PC-3 (cell line): ENCODE measurements around the gene RGS12. TPM values are rescaled to one million over a fixed set of nuclear protein-coding genes. Genes with fewer than 3 reads are reported as not detected.
A peak's percentile ranks its signal among the peaks of the same experiment; 100 is the strongest.

ENCODE experiments used
- ATAC-seq: fragments of 200-7000 bp; cut with Tn5 transposase; 2 replicates; pipeline ENCODE4 v1.9.1; 2020; ENCODE audit warnings: mild to moderate bottlenecking, moderate library complexity
- BruUV-seq: library from RNA; stranded (reverse); fragments of 400-500 nt; replicated peaks from 2 replicates; lab custom pipeline; 2021; lab: Mats Ljungman, UMichigan
- CTCF ChIA-PET: fragments of 300-600 bp; sonication (Branson Sonifier 250); formaldehyde crosslinking; loops from one replicate; lab custom pipeline; 2022; ENCODE audit warnings: antibody characterized with exemption; lab: Charles Lee
- POLR2A ChIA-PET: fragments of 300-600 bp; sonication (Branson Sonifier 250); formaldehyde crosslinking; loops from one replicate; lab custom pipeline; 2022; ENCODE audit warnings: antibody characterized with exemption; ENCODE audit not compliant: unreplicated experiment; lab: Charles Lee
- DNase-seq: peaks from one replicate; pipeline ENCODE4 v3.0.0-alpha.2; 2015
- H2AFZ ChIP-seq: fragments of 300-600 bp; sonication (generic); 2 replicates; pipeline ENCODE4 v1.6.0; 2016; ENCODE audit warnings: antibody characterized with exemption, low read length
- H3F3A ChIP-seq: fragments of 300-600 bp; sonication (generic); one replicate; pipeline ENCODE4 v1.6.0; 2017; ENCODE audit warnings: antibody characterized with exemption, low read length, control low read depth, mild to moderate bottlenecking; ENCODE audit not compliant: unreplicated experiment
- H3K27ac ChIP-seq: fragments of 300-600 bp; sonication (generic); 2 replicates; pipeline ENCODE4 v1.5.1; 2016; ENCODE audit warnings: mild to moderate bottlenecking, low read length
- H3K27me3 ChIP-seq: fragments of 300-600 bp; sonication (generic); 2 replicates; pipeline ENCODE4 v1.6.1; 2016; ENCODE audit warnings: low read length, mixed read lengths
- H3K36me3 ChIP-seq: fragments of 300-600 bp; sonication (generic); 2 replicates; pipeline ENCODE4 v1.6.1; 2016; ENCODE audit warnings: low read depth, mixed run types, low read length, mixed read lengths
- H3K4me1 ChIP-seq: fragments of 300-600 bp; sonication (generic); 2 replicates; pipeline ENCODE4 v1.5.1; 2016; ENCODE audit warnings: low read length; ENCODE audit not compliant: insufficient read depth
- H3K4me2 ChIP-seq: fragments of 300-600 bp; sonication (generic); 2 replicates; pipeline ENCODE4 v1.6.0; 2016; ENCODE audit warnings: low read length
- H3K4me3 ChIP-seq: fragments of 300-600 bp; sonication (generic); 2 replicates; pipeline ENCODE4 v1.5.1; 2016; ENCODE audit warnings: mild to moderate bottlenecking, low read length, mixed read lengths
- H3K79me2 ChIP-seq: fragments of 300-600 bp; sonication (generic); 2 replicates; pipeline ENCODE4 v1.6.1; 2017; ENCODE audit warnings: low read length, mixed read lengths
- H3K9ac ChIP-seq: fragments of 300-600 bp; sonication (generic); 2 replicates; pipeline ENCODE4 v1.6.0; 2016; ENCODE audit warnings: mild to moderate bottlenecking, low read length
- H3K9me2 ChIP-seq: fragments of 300-600 bp; sonication (generic); replicated peaks from 2 replicates; pipeline ENCODE4 v1.6.1; 2016; ENCODE audit warnings: mixed run types, low read length, mixed read lengths
- H3K9me3 ChIP-seq: fragments of 300-600 bp; sonication (generic); 2 replicates; pipeline ENCODE4 v1.6.1; 2016; ENCODE audit warnings: low read length, mixed read lengths
- H4K20me1 ChIP-seq: fragments of 300-600 bp; sonication (generic); 2 replicates; pipeline ENCODE4 v1.6.1; 2016; ENCODE audit warnings: low read length, mixed read lengths
- CTCF ChIP-seq: fragments of 300-600 bp; sonication (generic); conservative IDR thresholded peaks from 2 replicates; pipeline ENCODE4 v1.5.1; 2017; ENCODE audit warnings: antibody characterized with exemption, low read depth, mild to moderate bottlenecking, low read length
- EZH2 ChIP-seq: fragments of 300-600 bp; sonication (generic); IDR thresholded peaks from one replicate; pipeline ENCODE4 v1.6.1; 2017; ENCODE audit warnings: antibody characterized with exemption, mild to moderate bottlenecking, low read length; ENCODE audit not compliant: unreplicated experiment
- EZH2phosphoT487 ChIP-seq: fragments of 300-600 bp; sonication (generic); IDR thresholded peaks from 2 replicates; pipeline ENCODE4 v1.6.1; 2018; ENCODE audit warnings: mild to moderate bottlenecking, antibody characterized with exemption, low read length, borderline replicate concordance
- intact Hi-C: fragments of 100-400 bp; cut with micrococcal nuclease; formaldehyde crosslinking; loops from 2 replicates; pipeline ENCODE4 v1.9.0; 2023
- total RNA-seq: library from RNA; depleted of rRNA; stranded (reverse); fragments of >200 nt; gene quantifications from 2 replicates; pipeline ENCODE4 v1.2.3, GENCODE V29; 2014

Gene RGS12
- total RNA-seq, 1 experiment from 2014 or later = 10.3 TPM

- Histone ChIP-seq H3K27ac (no peak overlapping the region), H3K4me1 (peaks cover 15% of the 10 kb centered on the region; the same call in 1 of the 2 replicates), H3K36me3 (no peaks in the 10 kb centered on the region), H3K9me2 (no peaks in the 10 kb centered on the region), H3K4me3 (no peak overlapping the region), H3K4me2 (no peak overlapping the region), H3K9me3 (no peaks in the 10 kb centered on the region), H4K20me1 (no peaks in the 10 kb centered on the region), H3K79me2 (0 out of 2 replicates have a peak, but pooled peaks cover 2% of the 10 kb centered on the region), H3K9ac (no peak overlapping the region), H2AFZ (no peak overlapping the region), H3F3A (no peaks in the 10 kb centered on the region), H3K27me3 (no peaks in the 10 kb centered on the region)
- ChIA-PET POLR2A (no interaction called here), CTCF (no interaction called here)
- TF ChIP-seq EZH2phosphoT487 (no peak), CTCF (no peak), EZH2 (no peak)
- intact Hi-C loops = no loop called here
- no peak for ATAC-seq
- DNase-seq = no peak
- BruUV-seq = no TSS peak
Measured at GRCh38 chr4:3340038-3340699, 47.3 kb downstream of the RGS12 start.

DNA sequence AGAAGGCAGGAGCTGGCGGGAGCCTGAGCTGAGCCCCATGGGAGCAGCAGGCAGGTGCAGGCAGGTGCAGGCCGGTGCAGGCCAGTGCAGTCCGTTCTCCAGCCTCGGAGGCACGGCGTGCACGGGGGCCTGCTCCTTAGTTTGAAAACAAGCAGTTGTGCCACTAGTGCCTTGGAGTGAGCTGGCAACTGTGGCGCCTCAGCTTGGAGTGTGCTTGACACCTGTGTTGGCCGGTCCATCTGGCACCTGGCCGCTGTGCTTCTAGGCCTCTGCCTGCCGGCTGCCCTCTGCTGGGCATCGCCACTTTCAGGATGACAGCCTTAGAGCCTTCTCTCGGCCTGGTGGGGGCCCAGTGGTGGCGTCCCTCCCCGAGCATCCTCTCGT lies 47.9 kb downstream of the RGS12 start:
- Histone ChIP-seq H3K9me3 (no peaks in the 10 kb centered on the region), H3K9me2 (no peaks in the 10 kb centered on the region), H3K27me3 (no peaks in the 10 kb centered on the region), H3K4me2 (no peak overlapping the region), H3K4me1 (peaks cover 15% of the 10 kb centered on the region; the same call in 1 of the 2 replicates), H3K79me2 (no peaks in the 10 kb centered on the region), H3K27ac (no peak overlapping the region), H3K36me3 (no peaks in the 10 kb centered on the region), H3F3A (no peaks in the 10 kb centered on the region), H3K9ac (no peak overlapping the region), H4K20me1 (no peaks in the 10 kb centered on the region), H2AFZ (no peak overlapping the region), H3K4me3 (no peak overlapping the region)
- peak; percentile 17 for DNase-seq
- ChIA-PET CTCF (interaction anchor here (0.6 kb wide), 1 partner anchor 584 kb away, joined by 5 read pairs; no protein-coding TSS in a partner anchor), POLR2A (no interaction called here)
- ATAC-seq = peak; percentile 37; the same call in 1 of the 2 replicates
- TF ChIP-seq EZH2 (no peak), CTCF (peak; percentile 37; the same call in 1 of the 2 replicates)
- BruUV-seq = no TSS peak
- intact Hi-C loops = no loop called here

- no peaks in the 10 kb centered on the region for H3K9me3 ChIP-seq
- peak overlapping the region; percentile 65; the same call in 1 of the 2 replicates for H3K4me2 ChIP-seq
- H3K79me2 ChIP-seq = no peaks in the 10 kb centered on the region
- H3K27ac ChIP-seq = peak overlapping the region; percentile 43; the same call in 1 of the 2 replicates
- H3F3A ChIP-seq = no peaks in the 10 kb centered on the region
- H3K4me1 ChIP-seq = peaks cover 11% of the 10 kb centered on the region; the same call in 1 of the 2 replicates
- POLR2A ChIA-PET = interaction anchor here (0.5 kb wide), 1 partner anchor 108 kb away, joined by 5 read pairs; no protein-coding TSS in a partner anchor
- intact Hi-C loops = no loop called here
- no peaks in the 10 kb centered on the region for H3K9me2 ChIP-seq
- H4K20me1 ChIP-seq = no peaks in the 10 kb centered on the region
- CTCF ChIA-PET = no interaction called here
- no peak overlapping the region for H3K9ac ChIP-seq
- no peak for TF ChIP-seq EZH2phosphoT487
- TF ChIP-seq CTCF = no peak
- no peak for TF ChIP-seq EZH2
- ATAC-seq (no peak), DNase-seq (no peak)
- no peaks in the 10 kb centered on the region for H3K36me3 ChIP-seq
- no peaks in the 10 kb centered on the region for H3K27me3 ChIP-seq
- no peak overlapping the region for H2AFZ ChIP-seq
- BruUV-seq = no TSS peak
- H3K4me3 ChIP-seq = peak overlapping the region; percentile 25; the same call in 1 of the 2 replicates
Measured at GRCh38 chr4:3341760-3342159, 48.9 kb downstream of the RGS12 start.
